OCI-LY3 (cell line): ENCODE measurements around the gene HACL1.

ENCODE experiments used
- EZH2phosphoT487 ChIP-seq: fragments of 200-600 bp; shearing (Covaris generic); IDR thresholded peaks from 2 replicates; pipeline ENCODE4 v1.6.1; 2018; ENCODE audit warnings: antibody characterized with exemption, mixed run types, low read depth
- TF ChIP-seq, protein P1 (sequence below): fragments of 200-600, 300-600 bp; sonication (generic); IDR thresholded peaks from 2 replicates; pipeline ENCODE4 v1.5.1; 2014; ENCODE audit warnings: antibody characterized with exemption, low read length, low read depth

DNA sequence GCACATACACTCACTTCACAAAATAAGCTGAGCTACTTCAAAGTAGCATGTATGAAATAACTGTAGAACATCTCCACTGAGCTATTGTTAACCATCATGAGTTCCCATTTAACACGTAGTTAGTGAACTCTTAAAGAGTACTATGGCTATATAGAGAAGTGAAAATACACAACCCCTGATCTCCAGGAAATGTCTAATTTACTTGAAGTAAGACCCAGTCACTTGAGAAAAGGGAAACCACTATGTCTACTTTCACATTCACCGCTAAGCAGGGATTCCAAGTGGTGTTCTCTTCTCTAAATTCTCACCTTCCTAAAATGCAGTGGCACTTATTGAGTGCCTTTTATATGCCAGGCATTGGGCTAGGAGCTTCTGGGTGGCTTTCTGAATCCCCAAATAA is 44.9 kb downstream of the HACL1 start:
- TF ChIP-seq, protein P1, sequence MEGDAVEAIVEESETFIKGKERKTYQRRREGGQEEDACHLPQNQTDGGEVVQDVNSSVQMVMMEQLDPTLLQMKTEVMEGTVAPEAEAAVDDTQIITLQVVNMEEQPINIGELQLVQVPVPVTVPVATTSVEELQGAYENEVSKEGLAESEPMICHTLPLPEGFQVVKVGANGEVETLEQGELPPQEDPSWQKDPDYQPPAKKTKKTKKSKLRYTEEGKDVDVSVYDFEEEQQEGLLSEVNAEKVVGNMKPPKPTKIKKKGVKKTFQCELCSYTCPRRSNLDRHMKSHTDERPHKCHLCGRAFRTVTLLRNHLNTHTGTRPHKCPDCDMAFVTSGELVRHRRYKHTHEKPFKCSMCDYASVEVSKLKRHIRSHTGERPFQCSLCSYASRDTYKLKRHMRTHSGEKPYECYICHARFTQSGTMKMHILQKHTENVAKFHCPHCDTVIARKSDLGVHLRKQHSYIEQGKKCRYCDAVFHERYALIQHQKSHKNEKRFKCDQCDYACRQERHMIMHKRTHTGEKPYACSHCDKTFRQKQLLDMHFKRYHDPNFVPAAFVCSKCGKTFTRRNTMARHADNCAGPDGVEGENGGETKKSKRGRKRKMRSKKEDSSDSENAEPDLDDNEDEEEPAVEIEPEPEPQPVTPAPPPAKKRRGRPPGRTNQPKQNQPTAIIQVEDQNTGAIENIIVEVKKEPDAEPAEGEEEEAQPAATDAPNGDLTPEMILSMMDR = no peak
- TF ChIP-seq EZH2phosphoT487 = no peak
